HG03439 (cell line): ENCODE results near the gene TFG.
A peak's percentile ranks its signal among the peaks of the same experiment; 100 is the strongest.

Source experiments
- ATAC-seq: cut with Tn5 transposase; IDR thresholded peaks from one replicate; pipeline ENCODE4 v1.9.1; 2021; ENCODE audit warnings: mild to moderate bottlenecking, moderate library complexity; ENCODE audit not compliant: unreplicated experiment

Gene TFG

DNA sequence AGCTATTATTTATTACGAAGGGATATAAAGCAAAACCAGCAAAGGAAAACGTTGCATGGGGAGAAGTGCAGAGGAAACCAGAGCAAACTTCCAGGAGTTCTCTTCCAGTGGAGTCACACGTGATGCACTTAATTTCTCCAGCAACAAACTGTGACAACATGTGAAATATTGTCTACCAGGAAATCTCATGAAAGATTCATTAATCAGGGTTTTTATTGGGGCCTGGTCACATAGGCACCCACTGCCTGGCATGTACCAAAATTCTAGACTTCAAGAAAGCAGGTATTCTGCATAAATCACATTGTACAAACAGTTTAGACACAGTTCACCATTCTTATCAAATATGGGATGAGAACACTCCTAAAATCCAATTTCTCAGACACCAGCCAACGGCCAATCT lies 5.4 kb upstream of the TFG start:
- no peak for ATAC-seq

DNA sequence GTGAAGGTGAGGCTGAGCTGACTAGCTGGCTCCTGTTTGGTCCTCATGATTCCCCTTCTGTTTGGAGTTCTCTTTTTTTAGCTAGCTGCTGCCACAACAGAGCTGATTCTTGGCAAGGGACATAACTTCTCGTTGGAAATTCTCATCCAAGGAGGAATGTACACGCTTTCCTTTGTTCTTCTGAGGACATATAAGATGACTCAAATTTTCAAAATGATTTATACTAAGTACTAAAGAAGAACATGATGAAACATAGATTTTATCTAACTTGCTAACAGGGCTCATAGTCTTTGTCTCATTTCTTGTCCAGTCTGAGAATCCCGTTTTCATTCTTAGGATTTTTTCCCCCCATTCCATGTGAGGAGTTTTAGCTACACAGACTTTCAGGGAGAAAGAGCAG lies 2.9 kb upstream of the TFG start:
- ATAC-seq: no peak

DNA sequence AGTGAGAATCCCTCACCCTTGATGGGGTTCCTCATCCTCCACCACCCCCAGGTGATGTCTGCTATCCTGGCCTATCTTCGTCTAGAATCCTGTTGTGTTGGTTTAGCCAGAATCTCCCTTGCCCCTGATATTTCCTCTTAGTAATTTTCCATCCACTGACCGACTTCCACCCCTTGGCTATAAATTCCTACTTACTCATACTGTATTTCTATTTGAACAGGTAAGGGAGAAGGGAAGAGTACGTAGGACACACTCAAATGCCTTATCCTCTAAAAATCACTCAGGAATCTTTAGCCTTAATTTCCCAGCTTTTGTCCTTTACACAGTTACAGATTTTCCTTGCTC lies 678 bp upstream of the TFG start:
- ATAC-seq: no peak

DNA sequence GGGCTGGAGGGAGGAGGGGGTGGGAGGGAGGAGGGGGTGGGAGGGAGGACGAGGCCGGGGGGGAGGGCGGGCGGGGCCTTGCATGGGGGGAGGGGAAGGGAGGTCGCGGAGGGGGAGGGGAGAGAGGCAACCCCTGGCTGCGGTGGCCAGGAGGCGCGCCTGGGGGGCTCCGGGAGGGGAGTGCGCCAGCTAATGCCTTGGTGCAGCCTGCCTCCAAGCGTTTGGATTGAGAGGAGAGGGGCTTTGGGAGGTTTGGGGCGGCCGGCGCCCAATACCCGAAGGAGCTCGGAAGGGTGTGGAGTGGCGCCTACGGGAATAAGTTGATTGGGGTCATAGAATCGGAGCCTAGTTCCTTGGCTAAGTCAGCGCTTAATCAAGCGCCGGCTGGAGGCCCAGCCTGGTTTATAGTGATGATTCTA lies 557 bp downstream of the TFG start:
- peak; percentile 4 for ATAC-seq

DNA sequence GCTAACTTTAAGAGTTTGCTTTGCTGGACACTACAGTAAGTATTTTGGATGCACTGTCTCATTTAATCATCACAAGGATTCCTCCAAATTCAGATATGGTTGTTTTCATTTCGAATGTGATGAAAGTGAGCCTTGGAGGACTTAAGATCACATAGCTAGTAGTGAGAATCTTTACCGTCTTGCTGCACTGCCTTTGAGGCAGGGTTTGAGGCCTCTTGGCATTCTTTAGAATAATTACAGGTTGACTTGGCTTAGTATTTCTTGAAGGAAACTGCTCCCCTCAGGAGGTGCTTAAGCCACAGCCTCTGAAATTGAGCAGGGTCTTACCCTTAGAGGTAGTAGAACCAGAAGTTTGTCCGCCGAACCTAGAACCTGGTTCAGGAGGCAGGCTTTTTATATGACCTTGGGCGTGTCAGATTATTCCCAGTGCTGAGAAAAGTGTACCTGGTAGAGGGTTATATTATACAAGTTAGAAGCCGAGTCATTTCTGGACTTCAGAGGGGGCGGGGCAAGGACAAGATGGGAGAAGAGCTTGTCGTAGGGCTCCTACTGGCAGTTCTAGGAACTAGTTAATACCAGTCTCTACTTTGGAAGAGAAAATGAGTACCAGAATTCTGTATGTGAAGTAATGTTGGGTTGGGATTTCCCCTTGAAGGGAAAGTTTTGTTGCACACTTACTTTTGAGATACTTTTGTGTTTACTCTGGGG lies 1.1 kb downstream of the TFG start:
- peak; percentile 40 for ATAC-seq

DNA sequence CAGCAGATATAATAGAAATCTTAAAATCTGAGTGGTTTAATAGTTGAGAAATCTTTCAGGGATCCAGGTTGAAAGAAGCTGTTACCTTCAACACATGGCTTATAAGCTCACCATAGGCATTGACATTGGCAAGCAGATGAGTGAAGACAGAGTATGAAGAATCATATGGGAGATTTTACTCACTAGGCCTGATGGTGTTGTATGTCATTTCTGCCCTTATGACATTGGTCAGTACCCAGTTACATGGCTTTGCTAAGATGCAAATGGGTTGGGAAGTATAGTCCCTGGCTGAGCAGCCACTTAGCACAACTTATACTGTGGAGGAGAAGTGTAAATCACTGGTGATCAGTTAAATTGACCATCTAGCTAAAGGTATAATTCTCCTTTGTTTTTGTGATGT lies 5.9 kb downstream of the TFG start:
- no peak for ATAC-seq

DNA sequence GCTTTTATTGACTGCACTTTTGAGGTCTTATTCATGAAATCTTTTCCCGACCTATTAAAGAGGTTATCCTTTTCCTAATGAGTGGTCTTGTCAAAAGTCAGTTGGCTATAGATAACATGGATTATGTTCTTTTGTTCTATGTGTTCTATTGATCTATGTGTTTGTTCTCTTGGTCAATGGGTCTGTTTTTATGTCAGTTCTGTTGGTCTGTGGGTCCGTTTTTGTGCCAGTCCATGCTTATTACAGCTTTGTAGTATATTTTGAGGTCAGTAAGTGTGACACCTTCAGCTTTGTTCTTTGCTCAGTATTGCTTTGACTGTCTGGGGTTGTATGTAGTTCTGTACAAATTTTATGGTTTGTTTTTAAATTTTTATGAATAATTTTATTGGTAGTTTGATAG lies 7.8 kb downstream of the TFG start:
- no peak for ATAC-seq

DNA sequence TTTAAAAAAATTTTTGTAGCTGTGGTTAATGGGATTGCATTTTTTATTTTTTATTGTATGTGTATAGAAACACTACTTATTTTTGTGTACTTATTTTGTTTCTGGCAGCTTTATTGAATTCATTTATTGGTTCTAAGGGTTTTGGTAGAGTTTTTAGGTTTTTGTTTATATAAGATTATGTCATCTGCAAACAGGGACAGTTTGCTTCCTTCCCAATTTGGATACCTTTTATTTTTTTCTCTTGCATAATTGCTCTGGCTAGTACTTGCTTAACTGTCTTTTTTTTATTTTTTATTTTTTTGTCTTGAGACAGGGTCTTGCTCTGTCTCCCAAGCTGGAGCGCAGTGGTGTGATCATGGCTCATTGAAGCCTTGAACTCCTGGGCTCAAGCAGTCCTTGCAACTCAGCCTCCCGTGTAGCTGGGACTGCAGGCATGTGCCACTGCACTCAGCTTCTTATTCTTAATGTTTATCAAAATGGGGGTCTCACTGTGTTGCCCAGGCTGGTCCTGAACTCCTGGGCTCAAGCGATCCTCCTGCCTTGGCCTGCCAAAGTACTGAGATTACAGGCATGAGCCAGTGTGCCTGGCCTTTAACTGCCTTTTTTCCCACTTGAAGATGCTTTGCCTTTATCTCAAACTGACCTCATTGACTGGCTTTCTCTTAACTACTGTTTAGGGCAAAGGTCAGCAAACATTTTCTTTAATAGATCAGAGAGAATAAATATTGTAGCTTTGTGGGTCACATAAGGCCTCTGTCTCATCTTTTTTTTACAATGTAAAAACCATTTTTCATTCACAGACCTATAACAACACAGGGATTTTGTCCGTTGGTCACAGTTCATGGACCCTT lies 8.6 kb downstream of the TFG start:
- no peak for ATAC-seq

DNA sequence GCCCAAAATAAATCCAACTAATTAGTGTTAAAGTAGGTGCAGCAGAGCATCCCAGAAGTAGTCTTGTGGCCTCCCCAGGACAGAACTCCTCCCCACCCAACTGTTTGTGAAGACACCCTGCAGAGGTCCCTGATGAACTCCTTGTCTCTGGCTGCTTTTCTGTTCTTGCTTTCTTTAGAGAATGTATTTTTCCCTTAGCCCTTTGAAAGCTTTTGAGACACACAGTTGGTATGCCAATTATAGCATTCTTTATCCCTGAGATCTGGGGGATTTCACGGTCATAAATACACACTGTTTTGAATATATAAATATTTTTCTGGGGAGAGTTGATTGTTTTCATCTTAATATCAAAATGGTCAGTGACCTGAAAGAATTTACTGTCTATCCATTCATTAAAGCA lies 9.8 kb downstream of the TFG start:
- ATAC-seq: no peak

DNA sequence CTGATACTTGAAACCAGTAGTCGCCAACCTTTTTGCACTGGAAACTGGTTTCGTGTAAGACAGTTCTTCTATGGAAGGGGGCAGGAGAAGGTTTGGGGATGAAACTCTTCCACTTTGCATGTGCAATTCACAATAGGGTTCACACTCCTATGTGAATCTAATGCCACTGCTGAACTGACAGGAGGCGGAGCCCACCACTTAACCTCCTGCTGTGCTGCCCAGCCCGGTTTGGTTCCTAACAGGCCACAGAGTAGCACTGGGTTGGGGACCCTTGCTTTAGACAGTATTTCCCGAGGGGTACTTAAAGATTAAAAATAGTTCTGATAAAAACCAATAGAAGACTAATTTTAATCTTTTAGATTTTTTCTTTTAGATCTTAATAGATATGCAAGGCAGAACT lies 11.1 kb downstream of the TFG start:
- ATAC-seq: no peak

DNA sequence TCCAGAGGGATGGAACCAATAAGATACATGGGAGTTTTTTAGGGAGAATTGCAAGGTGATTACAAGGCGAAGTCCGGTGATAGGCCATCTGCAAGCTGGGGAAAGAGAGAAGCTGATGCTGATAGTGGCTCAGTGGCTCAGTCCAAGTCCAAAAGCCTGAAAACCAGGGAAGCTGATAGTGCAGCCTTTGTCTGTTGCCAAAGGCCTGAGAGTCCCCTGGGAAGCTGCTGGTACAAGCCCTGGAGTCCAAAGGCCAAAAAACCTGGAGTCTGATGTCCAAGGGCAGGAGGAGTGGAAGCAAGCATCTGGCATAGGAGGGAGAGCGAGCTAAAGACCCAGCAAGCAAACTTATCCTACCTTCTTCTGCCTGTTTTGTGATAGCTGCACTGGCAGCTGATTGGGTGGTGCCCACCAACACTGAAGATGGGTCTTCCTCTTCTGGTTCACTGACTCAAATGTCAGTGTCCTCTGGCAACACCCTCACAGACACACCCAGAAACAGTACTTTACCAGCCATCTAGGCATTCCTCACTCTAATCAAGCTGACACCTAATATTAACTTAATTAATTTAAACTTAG lies 16.7 kb downstream of the TFG start:
- ATAC-seq: no peak

DNA sequence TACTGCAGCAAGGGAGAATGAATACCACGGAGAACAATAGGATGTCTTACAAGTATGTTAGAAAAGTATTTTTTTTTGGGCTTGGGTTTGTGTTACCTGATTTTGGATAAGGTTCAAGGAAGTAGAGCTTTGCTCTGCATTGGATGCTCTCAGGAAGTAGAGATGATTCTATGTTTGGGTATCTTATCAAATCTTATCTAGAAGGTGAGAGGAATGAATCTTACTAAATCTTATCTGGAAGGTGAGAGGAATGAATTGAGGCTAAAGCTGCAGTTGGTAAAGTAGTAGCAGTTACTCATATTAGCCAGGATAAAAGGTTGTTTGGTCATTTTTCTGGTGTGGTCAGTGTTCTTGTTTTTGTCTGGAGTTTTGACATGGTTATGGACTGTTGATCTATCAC lies 17.4 kb downstream of the TFG start:
- ATAC-seq: no peak

DNA sequence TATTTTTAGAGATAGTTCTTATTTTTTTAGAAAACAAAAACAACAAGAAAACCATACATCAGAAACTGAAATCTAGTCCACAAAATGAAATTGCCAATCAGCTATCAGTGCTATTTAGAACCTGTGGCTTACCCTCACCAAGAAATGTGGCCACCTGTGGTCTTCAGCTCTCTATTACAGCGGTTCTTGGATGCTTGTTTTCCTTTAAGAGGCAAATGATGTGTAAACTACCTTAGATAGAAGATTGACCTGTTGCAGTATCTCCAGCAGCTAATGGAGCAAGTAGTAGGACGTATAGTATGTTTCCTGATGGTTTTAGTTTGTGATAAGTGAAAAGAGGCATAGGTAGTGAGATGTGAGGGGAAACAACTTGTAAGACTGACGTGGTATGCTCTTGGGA lies 21.2 kb downstream of the TFG start:
- ATAC-seq: peak; percentile 57

DNA sequence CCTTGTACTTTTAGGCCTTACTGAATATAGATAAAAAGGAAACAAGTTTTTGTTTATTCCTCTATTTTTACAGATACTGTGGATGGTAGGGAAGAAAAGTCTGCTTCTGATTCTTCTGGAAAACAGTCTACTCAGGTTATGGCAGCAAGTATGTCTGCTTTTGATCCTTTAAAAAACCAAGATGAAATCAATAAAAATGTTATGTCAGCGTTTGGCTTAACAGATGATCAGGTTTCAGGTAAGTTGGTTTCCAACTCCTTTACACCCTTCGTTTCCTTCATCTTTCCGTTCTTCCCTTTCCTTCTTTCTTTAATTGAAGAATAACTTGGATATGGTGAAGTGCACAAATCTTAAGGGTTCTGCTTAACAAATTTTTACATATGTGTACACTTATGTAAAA lies 23.1 kb downstream of the TFG start:
- no peak for ATAC-seq

DNA sequence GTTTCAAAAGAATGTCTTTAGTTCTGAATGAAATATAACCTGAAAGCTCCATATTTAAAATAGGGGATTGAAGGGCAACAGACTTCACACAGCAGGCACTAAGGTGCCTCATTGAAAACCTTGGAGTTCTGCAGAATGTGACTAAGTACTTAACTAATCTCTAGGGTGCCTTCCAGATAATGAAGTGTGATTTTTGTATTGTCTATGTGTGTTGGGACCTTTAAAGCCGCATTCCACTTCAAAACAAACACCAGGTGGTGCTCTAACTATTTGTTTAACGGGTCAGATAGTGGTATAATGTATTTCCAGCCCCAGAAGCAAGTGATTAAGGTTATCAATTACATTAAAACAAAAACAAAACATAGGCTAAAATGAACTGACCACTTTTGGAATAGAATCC lies 28.0 kb downstream of the TFG start:
- ATAC-seq: no peak

DNA sequence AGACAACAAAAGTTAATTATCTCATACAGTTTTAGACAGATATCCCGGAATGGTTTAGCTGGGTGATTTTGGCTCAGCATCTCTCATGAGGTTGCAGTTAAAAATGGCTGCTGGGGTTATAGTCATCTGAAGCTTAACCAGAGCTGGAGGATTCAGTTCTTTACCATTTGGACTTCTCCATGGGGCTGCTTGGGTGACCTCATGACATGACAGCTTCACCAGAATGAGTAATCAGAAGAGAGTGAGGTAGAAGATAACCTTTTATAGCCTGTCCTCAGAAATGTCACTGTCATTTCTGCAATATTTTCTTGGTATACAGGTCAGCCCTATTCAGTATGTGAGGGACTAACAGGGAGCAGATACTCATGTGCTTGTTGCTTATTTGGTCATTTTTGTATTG lies 30.9 kb downstream of the TFG start:
- ATAC-seq: no peak

DNA sequence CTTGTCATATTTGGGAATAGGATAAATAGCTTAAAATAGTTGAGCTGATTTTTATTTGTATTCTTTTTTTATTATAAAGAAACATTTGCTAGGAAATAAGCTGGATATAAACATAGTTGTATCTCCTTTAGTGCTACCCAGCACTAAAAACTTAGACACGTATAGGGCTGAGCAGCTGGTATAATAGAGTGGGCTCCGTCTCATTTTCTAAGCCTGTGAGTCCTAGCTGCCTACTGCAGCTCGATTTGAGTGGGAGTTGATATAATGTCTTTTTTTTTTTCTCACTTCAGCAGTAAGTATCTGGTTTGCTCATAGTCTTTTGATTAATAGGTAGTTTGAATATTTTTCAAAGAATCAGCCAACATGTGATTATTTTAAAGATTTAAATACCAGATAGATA lies 34.2 kb downstream of the TFG start:
- ATAC-seq: no peak

DNA sequence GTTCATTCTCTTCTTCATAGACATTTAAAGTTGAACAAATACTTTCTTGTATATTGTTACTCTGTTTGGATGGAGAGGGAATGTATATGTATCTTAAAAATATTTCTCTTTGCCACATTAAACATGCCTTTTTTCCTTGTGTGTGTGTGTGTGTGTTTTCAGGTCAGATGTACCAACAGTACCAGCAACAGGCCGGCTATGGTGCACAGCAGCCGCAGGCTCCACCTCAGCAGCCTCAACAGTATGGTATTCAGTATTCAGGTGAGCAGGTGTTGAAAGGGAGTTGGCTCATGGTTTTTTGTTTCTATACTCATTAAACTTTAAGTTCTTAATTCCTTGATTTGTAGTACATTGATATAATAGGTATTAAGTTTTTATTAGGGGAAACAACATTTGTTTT lies 35.4 kb downstream of the TFG start:
- ATAC-seq: no peak

DNA sequence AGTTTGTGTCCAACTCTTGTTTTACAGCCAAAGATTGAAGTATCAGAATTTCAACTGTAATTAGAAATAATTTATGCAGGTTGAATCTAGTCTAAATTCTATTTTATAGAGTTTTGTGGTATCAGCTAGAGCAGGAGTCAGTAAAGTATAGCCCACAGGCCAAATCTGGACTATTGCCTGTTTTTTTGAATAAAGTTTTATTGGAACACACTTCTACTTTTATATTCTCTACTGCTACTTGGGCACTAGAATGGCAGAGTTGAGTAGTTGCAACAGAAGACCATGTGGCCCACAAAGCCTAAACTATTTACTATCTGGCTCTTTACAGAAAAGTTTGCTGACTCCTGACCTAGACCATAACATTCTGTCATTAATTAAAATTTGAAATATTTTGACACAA lies 36.3 kb downstream of the TFG start:
- no peak for ATAC-seq

DNA sequence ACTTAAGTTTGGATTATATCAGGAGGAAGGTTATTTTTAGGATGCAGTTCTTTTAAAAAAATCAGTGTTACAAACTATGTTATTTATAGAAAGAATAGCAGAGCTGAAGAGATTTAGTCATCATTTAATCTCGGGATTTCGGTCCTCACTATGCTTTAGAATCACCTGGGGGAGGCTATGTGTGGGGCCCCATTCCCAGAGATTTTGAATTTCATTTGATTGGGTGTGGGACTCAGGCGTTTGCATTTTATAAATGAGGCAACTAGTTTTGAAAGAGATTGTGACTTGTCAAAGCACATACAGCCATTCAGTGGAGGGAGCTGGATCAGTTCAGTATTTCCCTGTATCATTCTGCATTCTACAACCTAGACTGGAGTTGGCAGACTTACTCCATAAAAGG lies 36.8 kb downstream of the TFG start:
- no peak for ATAC-seq

DNA sequence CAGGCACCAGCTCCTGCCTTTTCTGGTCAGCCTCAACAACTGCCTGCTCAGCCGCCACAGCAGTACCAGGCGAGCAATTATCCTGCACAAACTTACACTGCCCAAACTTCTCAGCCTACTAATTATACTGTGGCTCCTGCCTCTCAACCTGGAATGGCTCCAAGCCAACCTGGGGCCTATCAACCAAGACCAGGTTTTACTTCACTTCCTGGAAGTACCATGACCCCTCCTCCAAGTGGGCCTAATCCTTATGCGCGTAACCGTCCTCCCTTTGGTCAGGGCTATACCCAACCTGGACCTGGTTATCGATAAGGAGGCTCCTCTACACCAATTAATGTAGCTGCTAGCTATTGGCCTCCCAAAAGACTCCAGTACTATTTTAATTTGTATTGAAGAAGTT lies 38.9 kb downstream of the TFG start:
- no peak for ATAC-seq

DNA sequence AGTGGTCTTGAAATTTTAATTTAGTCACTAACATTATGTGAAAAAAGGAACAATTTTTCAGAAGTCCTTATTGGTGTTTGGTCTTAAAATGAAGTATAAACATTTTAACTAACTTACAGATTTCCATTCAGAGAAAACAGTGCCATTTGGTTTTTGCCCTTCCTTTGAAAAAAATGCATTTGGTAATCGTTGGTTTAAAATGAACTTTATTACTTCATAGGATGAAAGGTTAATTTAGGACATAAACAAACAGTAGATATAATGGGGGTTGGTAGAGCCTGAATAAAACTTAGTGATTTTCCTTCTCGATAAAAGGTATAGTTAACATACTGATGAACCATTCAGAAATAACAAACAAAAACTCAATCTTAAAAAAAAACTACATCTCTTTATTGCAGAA lies 39.7 kb downstream of the TFG start:
- no peak for ATAC-seq
